Liver (tissue), 9 donors: Measurements from ENCODE around the gene BDH1. TPM values are rescaled to one million over a fixed set of nuclear protein-coding genes. Genes with fewer than 3 reads are reported as not detected.
A peak's percentile ranks its signal among the peaks of the same experiment; 100 is the strongest.

Source experiments
- DNase-seq: peaks from one replicate; pipeline ENCODE4 v3.0.0-alpha.2; 2017; ENCODE audit warnings: low spot score
- H3K27ac ChIP-seq, 2 donors: one replicate each; pipeline ENCODE4 v1.7.0; 2013; ENCODE audit warnings: inconsistent platforms in 2 of 2, low read length in 2 of 2, control low read depth in 1 of 2, low read depth in 1 of 2, mild to moderate bottlenecking in 1 of 2
- H3K27me3 ChIP-seq, 4 donors: one replicate each; pipeline versions ENCODE4 v1.6.1 to v1.7.0; 2013; ENCODE audit warnings: low read length in 3 of 4, inconsistent platforms in 1 of 4, mild to moderate bottlenecking in 1 of 4, moderate library complexity in 1 of 4; ENCODE audit not compliant: control insufficient read depth in 4 of 4, insufficient read depth in 4 of 4
- H3K36me3 ChIP-seq, 4 donors: one replicate each; pipeline versions ENCODE4 v1.6.1 to v1.7.0; 2013; ENCODE audit warnings: low read length in 3 of 4, mild to moderate bottlenecking in 3 of 4, low read depth in 1 of 4, moderate library complexity in 1 of 4; ENCODE audit not compliant: control insufficient read depth in 4 of 4, insufficient read depth in 3 of 4
- H3K4me1 ChIP-seq, 4 donors: one replicate each; pipeline versions ENCODE4 v1.6.1 to v1.7.0; 2013; ENCODE audit warnings: low read length in 3 of 4, mild to moderate bottlenecking in 3 of 4, moderate library complexity in 1 of 4; ENCODE audit not compliant: control insufficient read depth in 4 of 4, insufficient read depth in 4 of 4
- H3K4me3 ChIP-seq, 3 donors: one replicate each; pipeline versions ENCODE4 v1.6.1 to v1.7.0; 2013; ENCODE audit warnings: low read length in 3 of 3, control low read depth in 1 of 3, low read depth in 1 of 3, mild to moderate bottlenecking in 1 of 3
- H3K9ac ChIP-seq, 2 donors: one replicate each; pipeline ENCODE4 v1.7.0; 2013; ENCODE audit warnings: low read length in 2 of 2, mild to moderate bottlenecking in 2 of 2, moderate library complexity in 2 of 2, control low read depth in 1 of 2, low read depth in 1 of 2
- H3K9me3 ChIP-seq, 4 donors: one replicate each; pipeline versions ENCODE4 v1.6.1 to v1.7.0; 2013; ENCODE audit warnings: low read length in 3 of 4; ENCODE audit not compliant: control insufficient read depth in 4 of 4
- EGR1 ChIP-seq, 2 donors: IDR thresholded peaks; 2 replicates each; pipeline ENCODE4 v1.6.1; 2016 to 2018; ENCODE audit warnings: antibody characterized with exemption in 2 of 2, low read depth in 2 of 2
- FOXA1 ChIP-seq: IDR thresholded peaks from 2 replicates; pipeline ENCODE4 v1.6.1; 2016; ENCODE audit warnings: antibody characterized with exemption
- HNF4A ChIP-seq, 2 donors: conservative IDR thresholded peaks; 2 replicates each; pipeline ENCODE4 v1.6.1; 2016; ENCODE audit warnings: antibody characterized with exemption in 2 of 2, mild to moderate bottlenecking in 2 of 2
- HNF4G ChIP-seq: IDR thresholded peaks from 2 replicates; pipeline ENCODE4 v1.6.1; 2016; ENCODE audit warnings: antibody characterized with exemption
- JUND ChIP-seq, 2 donors: IDR thresholded peaks; 2 replicates each; pipeline ENCODE4 v1.6.1; 2016; ENCODE audit warnings: antibody characterized with exemption in 2 of 2
- NR2F2 ChIP-seq: IDR thresholded peaks from 2 replicates; pipeline ENCODE4 v1.6.1; 2016; ENCODE audit warnings: antibody characterized with exemption
- RAD21 ChIP-seq, 2 donors: IDR thresholded peaks; 2 replicates each; pipeline ENCODE4 v1.6.1; 2016; ENCODE audit warnings: antibody characterized with exemption in 2 of 2, mild to moderate bottlenecking in 2 of 2
- RXRA ChIP-seq, 2 donors: IDR thresholded peaks; 2 replicates each; pipeline ENCODE4 v1.6.1; 2017 to 2018; ENCODE audit warnings: antibody characterized with exemption in 2 of 2, mild to moderate bottlenecking in 1 of 2
- SP1 ChIP-seq: IDR thresholded peaks from 2 replicates; pipeline ENCODE4 v1.6.1; 2018; ENCODE audit warnings: antibody characterized with exemption, mild to moderate bottlenecking
- TAF1 ChIP-seq: conservative IDR thresholded peaks from 2 replicates; pipeline ENCODE4 v1.6.1; 2016; ENCODE audit warnings: antibody characterized with exemption, mild to moderate bottlenecking
- YY1 ChIP-seq: IDR thresholded peaks from 2 replicates; pipeline ENCODE4 v1.6.1; 2016; ENCODE audit warnings: antibody characterized with exemption, mild to moderate bottlenecking
- WGBS: extraction: QIAGEN DNeasy Blood & Tissue Kit; methylation state at CpG from one replicate; pipeline ENCODE4 v1.1.7; 2013; 5-methylcytosine and 5-hydroxymethylcytosine counted together
- polyA plus RNA-seq, 2 donors: library from polyadenylated mRNA; stranded (reverse) in 1 of 2; unstranded in 1 of 2; fragments of 200-250 nt in 1 of 2; fragments of >200 nt in 1 of 2; fragmentation: Nextera tagmentation in 1 of 2; extraction: Ambion mirVana in 1 of 2; gene quantifications; one replicate each; pipeline versions ENCODE4 v1.2.1 to v1.2.3, GENCODE V29; 2013 to 2015
- total RNA-seq, 2 donors: library from RNA; depleted of rRNA; stranded (reverse); fragments of >200 nt; gene quantifications; one replicate each; pipeline ENCODE4 v1.2.3, GENCODE V29; 2014
- TF ChIP-seq, protein P1 (sequence below): fragments of 150-350 bp; IDR thresholded peaks from 2 replicates; pipeline ENCODE4 v1.5.1; 2017; ENCODE audit warnings: improper control_type of control experiment, low read depth, low read length; ENCODE audit not compliant: missing input control
- TF ChIP-seq, protein P2 (sequence below): IDR thresholded peaks from 2 replicates; pipeline ENCODE4 v1.6.1; 2016; ENCODE audit warnings: antibody characterized with exemption, mild to moderate bottlenecking
- TF ChIP-seq, protein P3 (sequence below): IDR thresholded peaks from 2 replicates; pipeline ENCODE4 v1.6.1; 2016; ENCODE audit warnings: antibody characterized with exemption
- TF ChIP-seq, protein P4 (sequence below): IDR thresholded peaks from 2 replicates; pipeline ENCODE4 v1.6.1; 2016; ENCODE audit warnings: antibody characterized with exemption
- TF ChIP-seq, protein P5 (sequence below): IDR thresholded peaks from 2 replicates; pipeline ENCODE4 v1.6.1; 2016; ENCODE audit warnings: antibody characterized with exemption
- donor health status: healthy.
- donor health status: healthy.
- donor health status: healthy.
- donor health status: healthy.
- donor health status: healthy.

Gene BDH1
- total and polyA plus RNA-seq, 4 donors = 49.4 to 268 (median 177) TPM

DNA sequence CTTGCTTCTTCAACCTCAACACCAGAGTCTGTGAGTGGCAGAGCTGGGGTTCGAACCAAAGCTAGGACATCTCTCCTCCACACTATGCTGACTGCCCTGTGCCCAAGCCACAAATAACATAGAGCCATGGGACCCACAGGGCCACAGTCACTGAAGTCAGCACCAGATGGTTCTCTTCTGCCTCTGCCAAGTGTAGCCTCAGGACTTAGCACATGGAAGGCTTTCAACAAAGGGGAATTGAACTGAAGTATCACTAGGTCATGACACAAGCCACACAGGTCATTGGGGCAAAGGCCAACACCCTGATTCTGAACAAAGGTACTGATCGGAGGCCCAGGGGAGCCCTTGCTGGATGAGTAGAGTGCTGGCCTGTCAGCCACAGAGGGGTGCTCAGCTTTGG lies 83.6 kb downstream of the BDH1 start:
- no peak for TF ChIP-seq FOXA1
- TF ChIP-seq, protein P1, sequence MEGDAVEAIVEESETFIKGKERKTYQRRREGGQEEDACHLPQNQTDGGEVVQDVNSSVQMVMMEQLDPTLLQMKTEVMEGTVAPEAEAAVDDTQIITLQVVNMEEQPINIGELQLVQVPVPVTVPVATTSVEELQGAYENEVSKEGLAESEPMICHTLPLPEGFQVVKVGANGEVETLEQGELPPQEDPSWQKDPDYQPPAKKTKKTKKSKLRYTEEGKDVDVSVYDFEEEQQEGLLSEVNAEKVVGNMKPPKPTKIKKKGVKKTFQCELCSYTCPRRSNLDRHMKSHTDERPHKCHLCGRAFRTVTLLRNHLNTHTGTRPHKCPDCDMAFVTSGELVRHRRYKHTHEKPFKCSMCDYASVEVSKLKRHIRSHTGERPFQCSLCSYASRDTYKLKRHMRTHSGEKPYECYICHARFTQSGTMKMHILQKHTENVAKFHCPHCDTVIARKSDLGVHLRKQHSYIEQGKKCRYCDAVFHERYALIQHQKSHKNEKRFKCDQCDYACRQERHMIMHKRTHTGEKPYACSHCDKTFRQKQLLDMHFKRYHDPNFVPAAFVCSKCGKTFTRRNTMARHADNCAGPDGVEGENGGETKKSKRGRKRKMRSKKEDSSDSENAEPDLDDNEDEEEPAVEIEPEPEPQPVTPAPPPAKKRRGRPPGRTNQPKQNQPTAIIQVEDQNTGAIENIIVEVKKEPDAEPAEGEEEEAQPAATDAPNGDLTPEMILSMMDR = no peak
- TF ChIP-seq, protein P2, sequence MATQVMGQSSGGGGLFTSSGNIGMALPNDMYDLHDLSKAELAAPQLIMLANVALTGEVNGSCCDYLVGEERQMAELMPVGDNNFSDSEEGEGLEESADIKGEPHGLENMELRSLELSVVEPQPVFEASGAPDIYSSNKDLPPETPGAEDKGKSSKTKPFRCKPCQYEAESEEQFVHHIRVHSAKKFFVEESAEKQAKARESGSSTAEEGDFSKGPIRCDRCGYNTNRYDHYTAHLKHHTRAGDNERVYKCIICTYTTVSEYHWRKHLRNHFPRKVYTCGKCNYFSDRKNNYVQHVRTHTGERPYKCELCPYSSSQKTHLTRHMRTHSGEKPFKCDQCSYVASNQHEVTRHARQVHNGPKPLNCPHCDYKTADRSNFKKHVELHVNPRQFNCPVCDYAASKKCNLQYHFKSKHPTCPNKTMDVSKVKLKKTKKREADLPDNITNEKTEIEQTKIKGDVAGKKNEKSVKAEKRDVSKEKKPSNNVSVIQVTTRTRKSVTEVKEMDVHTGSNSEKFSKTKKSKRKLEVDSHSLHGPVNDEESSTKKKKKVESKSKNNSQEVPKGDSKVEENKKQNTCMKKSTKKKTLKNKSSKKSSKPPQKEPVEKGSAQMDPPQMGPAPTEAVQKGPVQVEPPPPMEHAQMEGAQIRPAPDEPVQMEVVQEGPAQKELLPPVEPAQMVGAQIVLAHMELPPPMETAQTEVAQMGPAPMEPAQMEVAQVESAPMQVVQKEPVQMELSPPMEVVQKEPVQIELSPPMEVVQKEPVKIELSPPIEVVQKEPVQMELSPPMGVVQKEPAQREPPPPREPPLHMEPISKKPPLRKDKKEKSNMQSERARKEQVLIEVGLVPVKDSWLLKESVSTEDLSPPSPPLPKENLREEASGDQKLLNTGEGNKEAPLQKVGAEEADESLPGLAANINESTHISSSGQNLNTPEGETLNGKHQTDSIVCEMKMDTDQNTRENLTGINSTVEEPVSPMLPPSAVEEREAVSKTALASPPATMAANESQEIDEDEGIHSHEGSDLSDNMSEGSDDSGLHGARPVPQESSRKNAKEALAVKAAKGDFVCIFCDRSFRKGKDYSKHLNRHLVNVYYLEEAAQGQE = peak; percentile 28
- TF ChIP-seq SP1 = peak; percentile 93
- peak in 1 of 2 donors; percentile 59 for TF ChIP-seq RAD21 (IDR thresholded peaks at IDR 0.05)
- TF ChIP-seq HNF4G = peak; percentile 24
- TF ChIP-seq HNF4A (conservative IDR thresholded peaks at IDR 0.05) = peak; percentile 84 to 93
- no peak for TF ChIP-seq TAF1
- no peak for TF ChIP-seq EGR1 (IDR thresholded peaks at IDR 0.05; ENCODE audit: low read depth in 2 of 2)
- TF ChIP-seq YY1 = peak; percentile 24
- TF ChIP-seq, protein P3, sequence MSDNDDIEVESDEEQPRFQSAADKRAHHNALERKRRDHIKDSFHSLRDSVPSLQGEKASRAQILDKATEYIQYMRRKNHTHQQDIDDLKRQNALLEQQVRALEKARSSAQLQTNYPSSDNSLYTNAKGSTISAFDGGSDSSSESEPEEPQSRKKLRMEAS = peak; percentile 79
- TF ChIP-seq, protein P4, sequence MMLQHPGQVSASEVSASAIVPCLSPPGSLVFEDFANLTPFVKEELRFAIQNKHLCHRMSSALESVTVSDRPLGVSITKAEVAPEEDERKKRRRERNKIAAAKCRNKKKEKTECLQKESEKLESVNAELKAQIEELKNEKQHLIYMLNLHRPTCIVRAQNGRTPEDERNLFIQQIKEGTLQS = no peak
- TF ChIP-seq RXRA (IDR thresholded peaks at IDR 0.05) = peak; percentile 98 to 99
- peak; percentile 96 for TF ChIP-seq NR2F2
- TF ChIP-seq, protein P5, sequence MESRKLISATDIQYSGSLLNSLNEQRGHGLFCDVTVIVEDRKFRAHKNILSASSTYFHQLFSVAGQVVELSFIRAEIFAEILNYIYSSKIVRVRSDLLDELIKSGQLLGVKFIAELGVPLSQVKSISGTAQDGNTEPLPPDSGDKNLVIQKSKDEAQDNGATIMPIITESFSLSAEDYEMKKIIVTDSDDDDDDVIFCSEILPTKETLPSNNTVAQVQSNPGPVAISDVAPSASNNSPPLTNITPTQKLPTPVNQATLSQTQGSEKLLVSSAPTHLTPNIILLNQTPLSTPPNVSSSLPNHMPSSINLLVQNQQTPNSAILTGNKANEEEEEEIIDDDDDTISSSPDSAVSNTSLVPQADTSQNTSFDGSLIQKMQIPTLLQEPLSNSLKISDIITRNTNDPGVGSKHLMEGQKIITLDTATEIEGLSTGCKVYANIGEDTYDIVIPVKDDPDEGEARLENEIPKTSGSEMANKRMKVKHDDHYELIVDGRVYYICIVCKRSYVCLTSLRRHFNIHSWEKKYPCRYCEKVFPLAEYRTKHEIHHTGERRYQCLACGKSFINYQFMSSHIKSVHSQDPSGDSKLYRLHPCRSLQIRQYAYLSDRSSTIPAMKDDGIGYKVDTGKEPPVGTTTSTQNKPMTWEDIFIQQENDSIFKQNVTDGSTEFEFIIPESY = no peak
- peak in 1 of 2 donors; percentile 21 for TF ChIP-seq JUND (IDR thresholded peaks at IDR 0.05)
- no peak for DNase-seq
- no peaks in the 10 kb centered on the region for H3K36me3 ChIP-seq
- no peak overlapping the region for H3K4me3 ChIP-seq
- H3K27me3 ChIP-seq = no peaks in the 10 kb centered on the region
- WGBS = 61% methylated on average over 2 of the region's 2 CpGs
- no peaks in the 10 kb centered on the region for H3K9me3 ChIP-seq
- H3K4me1 ChIP-seq = peaks cover 12 to 50% (median 34%) of the 10 kb centered on the region in 4 donors
- no peak overlapping the region for H3K9ac ChIP-seq
- H3K27ac ChIP-seq = peak overlapping the region; percentile 32 to 38
